NCI-H2196 (cell line): ENCODE data around the gene SNX32.

ENCODE experiments used
- DNase-seq: peaks from one replicate; lab custom pipeline; 2025; ENCODE audit not compliant: unreplicated experiment; lab: John Stamatoyannopoulos, UW

Gene SNX32

GRCh38 chr11:65865550-65866172, 31.9 kb downstream of the SNX32 start:
- DNase-seq, result no peak

DNA sequence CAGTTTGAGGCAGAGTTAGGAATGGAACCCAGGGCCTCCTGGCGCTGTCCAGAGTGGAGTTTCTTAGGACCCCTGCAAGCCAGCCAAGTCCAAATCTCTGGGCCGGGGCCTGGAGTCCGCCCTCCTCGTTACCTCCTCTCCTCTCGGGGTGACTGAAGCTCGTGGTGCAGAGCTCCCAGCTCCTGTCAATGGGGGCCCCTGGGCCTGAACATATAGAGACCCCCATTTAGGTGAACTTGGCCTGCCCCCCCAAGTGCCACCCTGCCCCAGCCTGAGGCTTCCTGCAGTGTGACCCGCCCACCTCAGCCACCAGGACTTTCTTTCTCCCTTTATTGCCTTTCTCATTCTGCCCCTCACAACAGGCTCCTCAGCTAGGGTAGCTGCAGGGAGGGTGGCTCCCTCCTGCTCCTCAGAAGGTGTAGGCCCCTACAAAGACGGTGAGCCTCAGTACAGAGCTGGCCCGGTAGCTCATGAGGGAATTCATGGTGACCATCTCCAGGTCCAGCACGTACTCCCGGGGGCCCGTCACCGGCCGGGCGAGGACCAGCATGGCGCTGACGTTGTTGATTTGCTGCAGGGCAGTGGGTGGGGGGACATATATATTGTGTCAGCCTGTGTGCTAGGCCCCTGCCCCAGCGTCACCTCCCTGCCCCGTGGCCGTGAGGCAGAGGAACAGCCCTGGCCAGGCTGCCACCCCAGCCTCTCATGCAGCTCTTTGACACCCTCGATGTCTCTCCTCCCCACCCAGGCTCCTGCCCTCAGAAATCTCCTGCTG, 32.9 kb downstream of the SNX32 start:
- no peak for DNase-seq

DNA sequence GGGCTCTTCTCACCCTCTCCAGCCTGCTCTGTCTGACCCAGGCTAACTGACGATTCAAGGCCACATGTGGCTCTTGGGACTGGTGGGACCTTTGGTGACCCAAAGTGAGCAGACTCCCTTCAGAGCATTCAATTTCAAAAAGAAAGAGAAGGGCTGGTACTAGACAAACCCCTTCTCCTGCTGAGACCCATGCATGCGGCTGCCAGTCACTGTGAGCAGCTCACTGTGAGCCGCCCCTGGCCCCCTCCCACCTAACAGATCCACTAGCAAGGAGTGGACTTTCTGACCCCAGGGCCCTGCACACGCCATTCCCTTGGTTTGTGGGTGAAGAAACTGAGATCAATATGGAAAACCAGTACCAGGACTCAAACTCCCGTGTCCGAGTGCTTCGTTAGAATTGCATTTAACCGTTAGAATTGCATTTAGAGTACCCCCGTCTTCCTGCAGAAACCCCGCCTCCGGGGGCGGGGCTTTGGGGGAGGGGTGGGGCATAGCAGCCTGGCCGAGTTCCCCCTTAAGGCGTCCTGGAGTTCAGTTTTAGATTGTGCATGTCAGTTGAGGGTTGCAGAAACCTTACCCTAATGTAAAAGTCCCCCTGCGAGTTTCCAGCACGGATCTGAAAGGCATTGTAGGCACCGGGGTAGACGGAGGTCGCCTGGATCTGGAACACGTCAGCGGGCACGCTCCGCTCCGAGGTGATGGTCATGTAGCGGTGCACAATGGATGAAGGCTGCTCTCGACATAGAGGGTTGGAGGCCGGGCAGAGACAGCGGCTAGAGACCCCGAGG, 33.7 kb downstream of the SNX32 start:
- no peak for DNase-seq

- DNase-seq, result no peak
Measured at GRCh38 chr11:65868076-65868667, 34.4 kb downstream of the SNX32 start.

- DNase-seq, result no peak
Measured at GRCh38 chr11:65868907-65869306, 35.1 kb downstream of the SNX32 start.

DNA sequence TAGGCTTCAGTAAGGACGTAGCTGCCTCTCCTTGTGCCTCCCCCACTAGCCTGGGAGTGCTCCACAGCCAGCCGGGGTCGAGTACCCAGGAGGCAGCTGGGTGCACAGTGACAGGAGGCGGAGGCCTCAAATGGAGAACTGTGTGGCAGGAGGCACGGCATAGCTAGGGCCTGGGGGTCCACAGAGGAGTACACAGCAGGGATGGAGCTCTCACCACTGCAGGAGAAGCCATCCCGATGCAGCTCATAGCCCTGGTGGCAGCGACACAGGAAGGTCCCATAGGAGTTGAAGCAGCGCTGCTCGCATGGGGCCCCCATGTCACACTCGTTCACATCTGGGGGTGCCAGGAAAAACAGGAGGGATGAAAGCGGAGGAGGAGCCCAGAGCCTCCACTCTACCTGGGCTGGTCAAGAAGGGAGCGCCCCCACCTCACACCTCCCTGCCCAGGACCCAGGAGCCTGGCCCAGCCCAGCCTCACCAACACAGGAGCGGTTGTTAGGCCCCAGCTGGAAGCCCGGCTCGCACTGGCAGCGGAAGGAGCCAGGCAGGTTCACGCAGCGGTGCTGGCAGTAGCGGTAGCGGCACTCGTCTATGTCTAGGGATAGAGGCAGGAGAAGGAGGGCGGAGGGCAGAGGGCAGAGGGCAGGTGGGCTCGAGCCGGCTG, 36.0 kb downstream of the SNX32 start:
- no peak for DNase-seq

DNA sequence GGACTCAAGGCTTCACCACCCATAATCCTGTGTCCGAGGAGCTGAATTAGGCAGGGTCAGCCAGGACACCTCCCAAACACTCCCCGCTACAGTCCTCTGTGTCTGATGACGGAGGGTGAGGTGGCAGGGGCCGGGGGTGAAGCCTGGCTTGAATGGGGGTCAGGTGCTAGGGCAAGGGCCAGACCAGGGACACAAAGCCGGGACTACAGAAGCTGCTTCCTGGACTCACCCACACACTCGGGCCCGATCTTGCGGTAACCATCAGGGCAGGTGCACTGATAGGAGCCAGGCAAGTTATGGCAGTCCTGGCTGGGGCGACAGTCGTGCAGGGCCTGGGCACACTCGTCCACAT, 36.5 kb downstream of the SNX32 start:
- DNase-seq, result no peak

DNA sequence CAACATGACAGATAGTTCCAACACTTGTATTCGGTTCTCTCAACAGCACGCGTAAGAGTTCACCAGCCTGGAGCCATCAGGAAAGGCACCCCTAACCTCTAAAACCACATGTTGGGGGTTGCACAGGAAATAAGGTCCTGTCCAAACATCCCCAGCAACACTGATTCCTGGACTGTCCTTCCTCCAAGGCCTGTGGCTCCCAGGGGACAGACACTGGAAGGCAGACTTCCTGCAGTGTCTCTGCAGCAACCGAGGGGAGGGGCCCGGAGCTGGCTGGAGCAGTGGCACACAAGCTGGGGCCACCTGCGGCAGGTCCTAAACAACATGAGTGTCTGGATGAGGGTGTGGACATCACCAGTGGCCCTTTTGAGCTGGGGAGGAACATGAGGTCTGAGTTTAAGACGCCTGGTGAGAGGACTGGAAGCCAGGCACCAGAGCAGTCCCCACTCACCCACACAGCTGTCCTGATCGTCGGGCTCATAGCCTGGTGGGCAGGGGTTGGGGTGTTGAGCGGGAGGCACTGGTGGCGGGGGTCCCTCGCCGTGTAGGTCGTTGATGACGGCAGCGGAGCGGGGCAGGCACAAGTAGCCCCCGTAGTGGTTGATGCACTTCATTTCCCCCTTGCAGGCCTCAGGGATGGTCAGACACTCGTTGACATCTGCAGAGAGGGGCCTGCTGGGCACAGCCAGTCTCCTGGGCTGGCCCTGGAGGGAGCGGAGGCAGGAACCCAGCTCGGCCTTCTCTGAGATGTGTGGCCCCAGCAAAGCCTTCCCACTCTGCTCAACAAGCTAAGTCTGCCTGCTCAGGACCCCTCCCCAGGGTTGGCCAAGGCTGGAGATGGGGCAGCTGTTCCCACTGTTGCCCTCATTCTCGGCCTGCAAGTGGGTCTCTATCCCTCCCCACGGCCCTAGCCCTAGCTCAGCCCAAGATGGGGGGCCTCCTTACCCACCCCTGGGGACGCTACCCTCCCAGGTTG, 37.2 kb downstream of the SNX32 start:
- no peak for DNase-seq

DNA sequence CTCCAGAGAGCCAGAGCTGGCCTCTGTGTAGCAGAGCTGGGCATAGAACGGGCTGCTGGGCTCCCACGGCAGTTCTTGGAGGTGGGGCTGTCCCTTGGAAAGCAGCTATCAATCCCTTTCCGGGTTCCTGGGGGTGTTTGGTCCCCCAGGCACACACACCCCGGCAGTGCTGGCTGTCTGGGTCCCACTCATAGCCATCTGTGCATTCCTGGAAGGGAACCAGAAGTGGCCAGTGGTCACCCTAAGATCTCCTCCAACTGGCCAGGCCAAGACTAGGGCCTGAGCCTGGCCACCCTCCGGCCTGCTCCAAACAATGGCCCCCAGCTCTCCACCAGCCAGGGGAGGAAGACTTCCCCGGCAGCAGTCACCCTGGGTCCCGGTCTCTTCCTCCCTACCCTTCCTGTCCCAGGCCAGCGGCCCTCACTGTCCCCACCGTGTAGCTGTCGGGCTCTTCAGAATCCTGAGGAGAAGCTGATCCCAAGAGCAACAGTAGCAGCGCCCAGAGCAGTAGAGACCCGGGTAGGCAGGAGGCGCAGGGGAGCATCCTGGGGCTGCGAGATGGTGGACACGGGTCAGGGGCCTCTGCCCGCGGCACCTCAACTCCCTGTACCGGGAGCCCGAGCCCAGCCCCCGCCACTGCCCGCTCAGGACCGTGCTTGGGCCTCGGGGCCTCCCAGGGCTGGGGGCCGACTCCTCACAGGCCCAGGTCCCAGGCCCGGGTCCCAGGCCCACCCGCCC, 38.2 kb downstream of the SNX32 start:
- DNase-seq, result no peak

GRCh38 chr11:65872586-65873317, 39.0 kb downstream of the SNX32 start, which contains the start of gene EFEMP2:
Gene EFEMP2, minus strand, starts transcription at chr11:65872800. Its CDS starts 446 bp downstream, at chr11:65872354.
- DNase-seq, result no peak

GRCh38 chr11:65873318-65874156, 39.8 kb downstream of the SNX32 start:
- DNase-seq, result peak; percentile 97

GRCh38 chr11:65879617-65880016, 45.9 kb downstream of the SNX32 start, which contains the start of gene CTSW:
Gene CTSW, plus strand, starts transcription at chr11:65879837. Its CDS starts 18 bp downstream, at chr11:65879855.
- no peak for DNase-seq

DNA sequence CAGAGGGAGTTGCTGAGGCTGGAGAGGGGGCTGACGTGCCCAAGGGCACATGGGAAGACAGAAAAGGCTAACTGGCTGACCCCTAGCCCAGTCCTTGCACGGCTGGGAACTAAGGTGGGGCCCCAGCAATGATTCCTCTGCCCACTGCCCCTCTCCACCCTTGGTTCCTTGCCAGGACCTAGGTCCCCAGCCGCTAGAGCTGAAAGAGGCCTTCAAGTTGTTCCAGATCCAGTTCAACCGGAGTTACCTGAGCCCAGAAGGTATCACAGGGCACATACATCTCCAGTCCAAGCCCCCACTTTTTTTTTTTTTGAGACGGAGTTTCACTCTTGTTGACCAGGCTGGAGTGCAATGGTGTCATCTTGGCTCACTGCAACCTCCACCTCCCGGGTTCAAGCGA, 46.3 kb downstream of the SNX32 start:
- DNase-seq, result no peak

- no peak for DNase-seq
Measured at GRCh38 chr11:65880844-65881421, 47.2 kb downstream of the SNX32 start.

- no peak for DNase-seq
Measured at GRCh38 chr11:65882120-65883057, 48.6 kb downstream of the SNX32 start.
